Cardiac fibroblast (primary cell): ENCODE data around the gene PARD3B.

Source experiments
- DNase-seq, 2 donors: peaks; one replicate each; pipeline versions ENCODE4 v3.0.0 to v3.0.0-alpha.2; 2010; ENCODE audit warnings: low read depth in 2 of 2
- H3K4me3 ChIP-seq, 2 donors: replicated peaks in 1 of 2; 1 replicate in 1 of 2; 2 replicates in 1 of 2; pipeline ENCODE4 v1.5.1; 2011; ENCODE audit warnings: low read depth in 2 of 2, low read length in 2 of 2, mild to moderate bottlenecking in 2 of 2, moderate library complexity in 1 of 2
- CTCF ChIP-seq: IDR thresholded peaks from one replicate; pipeline ENCODE4 v1.5.1; 2011; ENCODE audit warnings: low read depth, mild to moderate bottlenecking, low read length, inconsistent platforms

Gene PARD3B

GRCh38 chr2:204791230-204791629, 246.0 kb downstream of the PARD3B start:
- TF ChIP-seq CTCF: no peak
- no peak overlapping the region for H3K4me3 ChIP-seq
- peak in 1 of 2 donors; percentile 18 for DNase-seq

GRCh38 chr2:204794624-204795023, 249.3 kb downstream of the PARD3B start:
- DNase-seq: peak; percentile 10 to 14
- no peak overlapping the region for H3K4me3 ChIP-seq
- TF ChIP-seq CTCF: no peak

DNA sequence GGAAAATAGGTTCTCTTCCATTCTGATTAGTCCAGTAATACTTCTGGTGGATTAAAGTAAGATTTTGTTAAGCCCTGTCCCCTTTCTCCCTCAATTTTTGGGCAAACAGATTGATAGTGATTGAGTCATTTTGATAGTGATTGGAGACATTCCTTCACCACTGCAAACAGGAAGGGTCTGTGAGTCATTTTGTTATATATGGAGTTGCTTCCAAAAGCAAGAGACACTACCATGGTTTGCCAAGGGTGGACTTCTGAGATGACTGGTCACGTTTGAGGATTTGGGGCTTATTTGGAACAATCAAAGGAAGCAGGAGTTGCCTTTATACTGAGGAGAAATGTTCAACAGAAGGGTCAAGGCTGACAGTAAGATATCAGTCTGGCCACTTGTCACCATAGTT, 249.9 kb downstream of the PARD3B start:
- TF ChIP-seq CTCF: no peak
- no peak overlapping the region for H3K4me3 ChIP-seq
- DNase-seq: peak; percentile 15 to 58

- DNase-seq: no peak
- no peak for TF ChIP-seq CTCF
- H3K4me3 ChIP-seq: no peak overlapping the region
Measured at GRCh38 chr2:204796581-204796980, 251.3 kb downstream of the PARD3B start.

DNA sequence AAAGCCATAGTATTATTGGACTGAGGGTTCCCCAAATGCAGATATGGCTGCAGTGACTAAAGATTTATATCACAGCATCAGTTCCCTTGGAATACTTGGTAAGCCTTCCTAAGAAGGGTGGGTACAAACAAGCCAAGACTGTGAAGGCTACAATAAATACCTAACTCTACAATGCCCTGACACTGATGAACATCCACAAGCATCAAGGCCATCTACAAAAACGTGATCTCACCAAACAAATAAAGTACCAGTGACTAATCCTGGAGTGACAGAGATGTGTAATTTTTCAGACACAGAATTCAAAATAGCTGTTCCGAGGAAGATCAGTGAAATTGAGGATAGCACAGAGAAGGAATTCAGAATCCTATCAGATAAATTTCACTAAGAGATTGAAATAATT, 254.5 kb downstream of the PARD3B start:
- no peak overlapping the region for H3K4me3 ChIP-seq
- no peak for TF ChIP-seq CTCF
- no peak for DNase-seq

- H3K4me3 ChIP-seq: no peak overlapping the region
- no peak for TF ChIP-seq CTCF
- no peak for DNase-seq
Measured at GRCh38 chr2:204808494-204808893, 263.2 kb downstream of the PARD3B start.

GRCh38 chr2:204824751-204825453, 279.6 kb downstream of the PARD3B start:
- DNase-seq: peak in 1 of 2 donors; percentile 54

More at GRCh38 chr2:204824751-204825453, 279.6 kb downstream of the PARD3B start:
- H3K4me3 ChIP-seq: no peak overlapping the region
- TF ChIP-seq CTCF: no peak
